ENCODE measurements around the gene LNX1. TPM values are rescaled to one million over a fixed set of nuclear protein-coding genes. Genes with fewer than 3 reads are reported as not detected.

The LNX1 gene
- polyA plus RNA-seq, 1 experiment, result 2.6 TPM

- CTCF ChIA-PET, result no interaction called here
- DNase-seq (ENCODE audit: low read depth, low spot score), result no peak
- no peaks in the 10 kb centered on the region for H3K27me3 ChIP-seq (ENCODE audit: control insufficient read depth, insufficient read depth, low read length)
- no peak overlapping the region for H3K27ac ChIP-seq (ENCODE audit: low read depth, low read length)
- POLR2A ChIA-PET, result no interaction called here
- no peak for TF ChIP-seq CTCF (IDR thresholded peaks at IDR 0.05; ENCODE audit: low read depth, low read length)
- H3K4me3 ChIP-seq (ENCODE audit: low read depth, low read length), result no peak overlapping the region
- H3K9me3 ChIP-seq (ENCODE audit: control insufficient read depth, insufficient read depth, low read length), result peaks cover 1% of the 10 kb centered on the region
Measured at GRCh38 chr4:53461244-53461643, 130.0 kb downstream of the LNX1 start.

- H3K27ac ChIP-seq (ENCODE audit: low read depth, low read length), result no peak overlapping the region
- no peak for TF ChIP-seq CTCF (IDR thresholded peaks at IDR 0.05; ENCODE audit: low read depth, low read length)
Measured at GRCh38 chr4:53459548-53459947, 131.7 kb downstream of the LNX1 start.

GRCh38 chr4:53456178-53456577, 135.1 kb downstream of the LNX1 start:
- POLR2A ChIA-PET, result no interaction called here
- no peak for DNase-seq (ENCODE audit: low read depth, low spot score)
- H3K4me3 ChIP-seq (ENCODE audit: low read depth, low read length), result no peak overlapping the region
- no peaks in the 10 kb centered on the region for H3K9me3 ChIP-seq (ENCODE audit: control insufficient read depth, insufficient read depth, low read length)
- no peak overlapping the region for H3K27ac ChIP-seq (ENCODE audit: low read depth, low read length)
- CTCF ChIA-PET, result no interaction called here
- no peaks in the 10 kb centered on the region for H3K27me3 ChIP-seq (ENCODE audit: control insufficient read depth, insufficient read depth, low read length)
- no peak for TF ChIP-seq CTCF (IDR thresholded peaks at IDR 0.05; ENCODE audit: low read depth, low read length)

More at GRCh38 chr4:53459548-53459947, 131.7 kb downstream of the LNX1 start:
- POLR2A ChIA-PET, result no interaction called here
- DNase-seq (ENCODE audit: low read depth, low spot score), result no peak
- CTCF ChIA-PET, result interaction anchor here (1.2 kb wide), 1 partner anchor 243 kb away, joined by 3 read pairs; no protein-coding TSS in a partner anchor
- no peak overlapping the region for H3K4me3 ChIP-seq (ENCODE audit: low read depth, low read length)
- H3K9me3 ChIP-seq (ENCODE audit: control insufficient read depth, insufficient read depth, low read length), result no peaks in the 10 kb centered on the region
- H3K27me3 ChIP-seq (ENCODE audit: control insufficient read depth, insufficient read depth, low read length), result no peaks in the 10 kb centered on the region

- Histone ChIP-seq H3K9me3 (ENCODE audit: control insufficient read depth, insufficient read depth, low read length) (no peaks in the 10 kb centered on the region), H3K4me3 (ENCODE audit: low read depth, low read length) (no peak overlapping the region), H3K27me3 (ENCODE audit: control insufficient read depth, insufficient read depth, low read length) (no peaks in the 10 kb centered on the region), H3K27ac (ENCODE audit: low read depth, low read length) (no peak overlapping the region)
- no peak for DNase-seq (ENCODE audit: low read depth, low spot score)
- ChIA-PET CTCF (no interaction called here), POLR2A (no interaction called here)
- no peak for TF ChIP-seq CTCF (IDR thresholded peaks at IDR 0.05; ENCODE audit: low read depth, low read length)
Measured at GRCh38 chr4:53455766-53456165, 135.5 kb downstream of the LNX1 start.

- Histone ChIP-seq H3K9me3 (ENCODE audit: control insufficient read depth, insufficient read depth, low read length) (no peaks in the 10 kb centered on the region), H3K27me3 (ENCODE audit: control insufficient read depth, insufficient read depth, low read length) (no peaks in the 10 kb centered on the region), H3K4me3 (ENCODE audit: low read depth, low read length) (no peak overlapping the region), H3K27ac (ENCODE audit: low read depth, low read length) (no peak overlapping the region)
- CTCF ChIA-PET, result no interaction called here
- no peak for TF ChIP-seq CTCF (IDR thresholded peaks at IDR 0.05; ENCODE audit: low read depth, low read length)
- no peak for DNase-seq (ENCODE audit: low read depth, low spot score)
- POLR2A ChIA-PET, result no interaction called here
Measured at GRCh38 chr4:53453385-53453784, 137.9 kb downstream of the LNX1 start.
